Embryonic facial prominence (tissue), 1 donor: ENCODE results near the gene ENTPD7.
"Not testable (repeated sequence)": the region's sequence is repeated elsewhere in the genome, so short reads cannot be mapped to it uniquely, and the experiment has no call there.

ENCODE experiments used
- DNase-seq: peaks from one replicate; pipeline ENCODE4 v3.0.0-alpha.2; 2016; ENCODE audit errors: extremely low spot score

The ENTPD7 gene

DNA sequence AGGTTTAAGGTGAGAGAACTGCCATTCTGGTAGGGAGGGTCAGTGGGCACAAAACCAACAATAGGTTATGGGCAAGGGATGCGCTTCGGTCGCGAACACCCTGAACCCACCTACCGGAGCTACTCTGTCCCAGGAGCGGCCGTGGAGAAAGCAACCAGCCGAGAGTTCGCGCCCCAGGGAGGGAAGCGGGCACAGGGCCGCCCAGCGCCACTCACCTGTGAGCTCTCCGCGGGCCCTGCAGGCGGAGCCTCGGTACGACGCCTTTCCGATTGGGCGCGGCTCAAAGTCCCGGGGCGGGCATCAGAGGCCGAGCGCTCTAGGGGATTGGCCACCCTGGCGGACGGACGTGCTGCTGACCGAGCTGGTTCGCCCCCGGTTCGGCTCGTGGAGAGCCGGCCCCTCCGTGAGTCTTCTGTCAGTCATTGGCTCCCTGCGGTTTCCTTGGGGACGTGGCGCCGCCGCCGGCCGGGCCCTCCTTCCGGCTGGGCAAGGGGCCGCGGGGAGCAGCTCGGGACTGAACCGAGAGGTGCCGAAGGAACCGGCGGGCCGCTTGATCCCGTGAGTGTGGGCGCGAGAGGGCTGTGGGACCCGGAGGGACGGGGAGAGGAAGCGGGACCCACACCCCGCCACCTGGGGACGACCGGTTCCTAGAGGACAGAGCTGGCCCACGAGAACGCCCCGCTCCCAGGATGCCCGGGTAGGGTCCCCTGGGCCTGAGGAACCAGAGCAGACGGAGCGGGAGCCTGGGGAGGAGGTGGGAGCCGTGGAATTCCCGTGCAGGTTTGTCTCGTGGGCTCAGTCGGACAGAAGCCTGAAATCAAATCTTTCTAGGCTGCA lies at the start of gene ENTPD7:
Gene ENTPD7 (plus strand): TSS at position 479 of the 837 bp plus-strand sequence. CDS start 448 bp downstream, outside the sequence.
- DNase-seq: peak; percentile 80

DNA sequence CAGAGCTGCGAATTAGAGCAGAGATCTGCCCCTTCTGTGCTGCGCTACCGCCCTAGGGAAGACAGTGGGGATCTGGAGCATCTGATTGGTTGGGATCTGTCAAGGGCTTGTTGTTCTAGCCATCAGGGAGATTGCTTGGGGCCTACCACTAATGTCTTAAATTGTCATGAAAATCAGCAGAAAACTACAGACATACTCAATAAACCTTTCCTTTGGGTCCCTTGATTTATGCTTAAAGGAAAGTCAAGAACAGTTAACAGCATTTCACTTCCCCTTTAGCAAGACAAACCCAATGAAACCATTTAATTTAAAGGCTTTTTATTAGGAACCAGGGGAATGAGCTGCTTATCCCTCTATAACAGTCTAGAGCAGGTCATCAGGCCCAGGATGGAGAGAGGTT lies 49.1 kb upstream of the ENTPD7 start:
- no peak for DNase-seq

GRCh38 chr10:99611326-99611725 lies 48.0 kb upstream of the ENTPD7 start:
- no peak for DNase-seq

DNA sequence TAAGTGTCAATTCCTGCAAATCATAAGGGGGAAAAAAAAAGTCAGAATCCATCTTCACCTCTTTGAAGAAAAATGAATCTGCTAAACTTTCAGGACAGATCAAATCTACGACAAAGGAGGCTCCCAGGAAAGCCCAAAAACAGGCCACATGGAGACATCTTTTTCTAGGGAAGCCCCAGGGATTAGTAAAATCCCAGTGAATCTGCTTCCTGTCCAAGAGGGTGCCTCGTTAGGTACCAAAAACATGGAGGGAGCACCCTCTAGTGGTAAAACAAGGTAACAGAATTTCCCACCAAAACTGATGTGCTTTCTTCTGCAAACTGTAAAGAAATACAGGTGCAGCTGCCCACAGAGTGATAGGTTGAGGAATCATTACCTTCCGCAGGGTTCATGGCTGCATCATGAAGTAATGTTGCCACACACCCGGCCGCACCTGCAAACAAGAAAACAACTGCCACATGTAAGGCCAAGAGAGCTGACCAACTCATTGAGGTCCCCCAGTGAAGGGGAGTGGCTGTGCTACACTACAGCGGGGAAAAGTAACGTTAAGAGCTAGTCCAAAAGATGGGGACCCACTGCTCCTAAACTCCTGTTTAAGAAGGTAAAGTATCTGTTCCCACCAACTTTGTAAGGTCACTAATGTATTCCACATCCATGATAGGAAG lies 47.0 kb upstream of the ENTPD7 start:
- DNase-seq: peak; percentile 29

GRCh38 chr10:99615426-99615825 lies 43.9 kb upstream of the ENTPD7 start:
- DNase-seq: no peak

GRCh38 chr10:99617696-99618095 lies 41.6 kb upstream of the ENTPD7 start:
- DNase-seq: no peak

GRCh38 chr10:99619090-99619800 lies 40.1 kb upstream of the ENTPD7 start:
- no peak for DNase-seq

GRCh38 chr10:99619851-99620710 lies 39.2 kb upstream of the ENTPD7 start, which contains the start of gene SLC25A28:
Gene SLC25A28 (minus strand): TSS chr10:99620439. CDS start chr10:99620335, 104 bp downstream.
- DNase-seq: peak; percentile 100

GRCh38 chr10:99620711-99621453 lies 38.4 kb upstream of the ENTPD7 start:
- peak; percentile 75 for DNase-seq

DNA sequence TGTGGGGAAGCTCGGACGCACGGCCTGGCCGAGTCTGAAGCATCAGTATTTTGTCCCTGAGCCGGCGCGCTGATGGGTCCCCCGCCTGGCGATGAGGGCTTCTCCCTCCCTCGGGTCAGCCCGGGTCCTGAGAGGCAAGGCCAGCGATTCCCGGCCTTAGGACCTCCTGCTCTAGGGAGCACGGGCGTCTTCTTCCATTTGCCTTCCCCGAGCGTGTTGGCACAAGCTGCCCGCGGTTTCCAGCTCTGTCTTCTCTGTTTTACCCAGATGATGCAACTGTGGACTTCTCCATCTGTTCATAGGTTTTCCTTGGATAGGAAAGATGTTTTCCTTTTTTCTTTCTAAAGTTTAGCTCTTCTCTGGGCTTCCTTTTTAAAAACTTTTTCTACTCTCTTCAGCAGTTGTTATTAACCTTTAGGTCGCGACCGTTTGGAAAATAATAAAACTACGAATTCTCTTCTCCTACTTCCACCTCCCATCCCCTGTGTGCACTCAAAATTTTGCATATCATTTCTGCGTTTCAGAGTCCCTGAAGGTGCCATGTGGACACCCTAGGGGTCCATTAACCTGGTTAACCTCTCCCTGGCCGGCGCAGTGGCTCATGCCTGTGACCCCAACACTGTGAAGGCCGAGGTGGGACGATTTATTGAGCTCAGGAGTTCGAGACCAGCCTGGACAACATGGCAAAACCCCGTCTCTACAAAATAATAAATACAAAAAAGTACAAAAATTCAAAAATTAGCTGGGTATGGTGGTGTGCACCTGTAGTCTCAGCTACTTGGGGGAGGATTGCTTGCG lies 37.7 kb upstream of the ENTPD7 start:
- DNase-seq: no peak

DNA sequence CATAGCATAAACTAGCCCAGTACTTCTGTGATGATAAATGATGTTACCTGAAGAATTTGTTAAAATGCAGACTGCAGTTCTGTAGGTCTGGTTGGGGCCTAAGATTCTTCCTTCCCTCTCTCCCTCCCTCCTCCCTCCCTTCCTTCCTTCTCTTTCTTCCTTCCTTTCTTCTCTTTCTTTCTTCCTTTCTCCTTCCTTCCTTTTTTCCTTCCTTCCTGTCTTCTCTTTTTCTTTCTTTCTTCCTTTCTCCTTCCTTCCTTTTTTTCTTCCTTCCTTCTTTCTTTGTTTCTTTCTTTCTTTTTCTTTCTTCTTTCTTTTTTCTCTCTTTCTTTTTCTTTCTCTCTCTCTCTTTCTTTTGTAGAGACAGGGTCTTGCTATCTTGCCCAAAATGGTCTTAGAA lies 35.4 kb upstream of the ENTPD7 start:
- no peak for DNase-seq

GRCh38 chr10:99625124-99625523 lies 34.2 kb upstream of the ENTPD7 start:
- DNase-seq: not testable (repeated sequence)

GRCh38 chr10:99628923-99629624 lies 30.2 kb upstream of the ENTPD7 start:
- no peak for DNase-seq

GRCh38 chr10:99629625-99629978 lies 29.7 kb upstream of the ENTPD7 start:
- no peak for DNase-seq

GRCh38 chr10:99630433-99630832 lies 28.9 kb upstream of the ENTPD7 start:
- DNase-seq: no peak

DNA sequence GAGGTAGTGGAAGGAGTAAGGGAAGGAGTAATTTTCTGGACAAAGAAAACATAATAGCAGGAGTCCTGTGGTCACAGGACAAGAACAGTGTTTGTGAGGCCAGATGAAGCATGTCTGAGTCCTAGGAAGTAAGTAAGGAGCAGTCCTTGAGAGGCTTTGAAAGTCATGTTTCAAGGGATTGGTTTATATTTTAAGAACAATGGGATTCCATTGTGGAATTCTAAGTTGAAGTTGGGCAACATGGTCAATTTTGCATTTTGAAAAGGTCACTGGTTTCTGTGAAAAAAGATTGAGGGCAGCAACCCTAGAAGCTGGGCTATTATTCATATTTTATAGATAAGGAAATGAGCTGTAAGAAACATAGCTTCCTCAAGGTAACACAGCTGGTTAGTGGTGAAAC lies 28.3 kb upstream of the ENTPD7 start:
- DNase-seq: no peak

GRCh38 chr10:99631496-99631895 lies 27.8 kb upstream of the ENTPD7 start:
- no peak for DNase-seq

GRCh38 chr10:99633832-99634231 lies 25.5 kb upstream of the ENTPD7 start:
- no peak for DNase-seq

DNA sequence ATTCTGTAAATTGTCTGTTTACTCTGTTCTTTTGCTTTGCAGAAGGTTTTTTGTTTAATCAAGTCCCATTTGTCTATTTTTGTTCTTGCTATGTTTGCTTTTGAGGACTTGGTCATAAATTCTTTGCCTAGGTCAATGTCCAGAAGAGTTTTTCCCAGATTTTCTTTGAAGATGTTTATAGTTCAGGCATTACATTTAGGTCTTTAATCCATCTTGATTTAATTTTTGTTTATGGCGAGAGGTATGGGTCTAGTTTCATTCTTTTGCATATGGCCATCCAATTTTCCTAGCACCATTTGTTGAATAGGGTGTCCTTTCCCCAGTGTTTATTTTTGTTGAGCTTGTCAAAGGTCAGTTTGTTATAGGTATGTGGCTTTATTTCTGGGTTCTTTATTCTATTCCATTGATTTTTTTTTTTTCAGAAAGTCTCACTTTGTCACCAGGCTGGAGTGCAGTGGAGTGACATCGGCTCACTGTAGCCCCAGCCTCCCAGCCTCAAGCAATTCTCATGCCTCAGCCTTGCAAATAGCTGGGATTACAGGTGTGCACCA lies 11.6 kb upstream of the ENTPD7 start:
- no peak for DNase-seq
